T47D (cell line): Measurements from ENCODE around the gene VPS51.

Experiments used
- DNase-seq, 2 experiments: peaks; one replicate each; pipeline versions ENCODE4 v3.0.0 to v3.0.0-alpha.2; 2011 to 2012; ENCODE audit warnings: low read depth in 1 of 2, low spot score in 1 of 2
- JUND ChIP-seq: IDR thresholded peaks from 2 replicates; pipeline ENCODE4 v1.6.1; 2012; ENCODE audit warnings: low read depth
- in situ Hi-C: cut with HindIII; loops from 2 replicates; pipeline ENCODE4 v1.10.0; 2016; ENCODE audit warnings: low sequenced_read_pairs, low pct_unique_long_range_greater_than_20kb

Gene VPS51

GRCh38 chr11:65095974-65096806 lies at the start of gene VPS51:
Gene VPS51 (plus strand): TSS chr11:65096214. CDS start chr11:65096251, 37 bp downstream.
- no peak for TF ChIP-seq JUND
- in situ Hi-C loops: no loop called here
- DNase-seq: peak; percentile 91 to 96

GRCh38 chr11:65047581-65048422 lies 48.2 kb upstream of the VPS51 start:
- TF ChIP-seq JUND: no peak
- DNase-seq: no peak
- in situ Hi-C loops: no loop called here

DNA sequence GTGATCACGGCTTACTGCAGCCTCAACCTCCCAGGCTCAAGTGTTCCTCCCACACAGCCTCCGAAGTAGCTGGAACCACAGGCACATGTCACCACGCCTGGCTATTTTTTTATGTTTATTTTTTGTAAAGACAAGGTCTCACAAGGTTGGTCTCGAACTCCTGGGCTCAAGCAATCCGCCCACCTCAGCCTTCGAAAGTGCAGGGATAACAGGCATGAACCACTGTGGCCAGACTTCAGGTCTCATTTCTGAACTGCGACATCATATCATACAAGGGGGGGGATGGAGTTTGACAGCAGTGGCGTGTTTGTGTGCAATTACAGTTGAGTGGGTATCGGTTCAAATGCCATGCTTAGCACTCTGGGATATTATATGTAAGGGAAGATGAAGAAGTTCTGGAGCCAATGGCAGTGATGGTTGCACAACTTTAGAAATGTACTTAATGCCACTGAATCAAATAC lies 44.6 kb upstream of the VPS51 start:
- DNase-seq: no peak
- in situ Hi-C loops: no loop called here
- no peak for TF ChIP-seq JUND

- no peak for DNase-seq
- in situ Hi-C loops: no loop called here
Measured at GRCh38 chr11:65053827-65054508, 42.0 kb upstream of the VPS51 start.

DNA sequence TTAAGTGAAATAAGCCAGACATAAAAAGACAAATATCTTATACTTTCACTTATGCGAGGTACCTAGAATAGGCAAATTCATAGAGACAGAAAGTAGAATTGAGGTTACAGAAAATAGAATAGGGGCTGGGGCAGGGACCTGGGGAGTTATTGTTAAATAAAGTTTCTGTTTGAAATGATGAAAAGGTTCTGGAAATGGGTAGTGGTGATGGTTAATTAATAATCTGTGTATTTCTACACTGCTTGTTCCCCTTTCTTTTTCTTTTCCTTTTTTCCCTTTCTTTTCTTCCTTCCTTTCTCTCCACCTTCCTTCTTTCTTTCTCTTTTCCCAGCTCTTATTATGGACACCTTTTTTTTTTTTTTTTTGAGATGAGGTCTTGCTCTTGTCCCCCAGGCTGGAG lies 40.5 kb upstream of the VPS51 start:
- TF ChIP-seq JUND: no peak
- in situ Hi-C loops: no loop called here
- no peak for DNase-seq

More at GRCh38 chr11:65053827-65054508, 42.0 kb upstream of the VPS51 start:
- TF ChIP-seq JUND: no peak

GRCh38 chr11:65056999-65057398 lies 39.0 kb upstream of the VPS51 start:
- DNase-seq: no peak
- TF ChIP-seq JUND: no peak
- in situ Hi-C loops: no loop called here

DNA sequence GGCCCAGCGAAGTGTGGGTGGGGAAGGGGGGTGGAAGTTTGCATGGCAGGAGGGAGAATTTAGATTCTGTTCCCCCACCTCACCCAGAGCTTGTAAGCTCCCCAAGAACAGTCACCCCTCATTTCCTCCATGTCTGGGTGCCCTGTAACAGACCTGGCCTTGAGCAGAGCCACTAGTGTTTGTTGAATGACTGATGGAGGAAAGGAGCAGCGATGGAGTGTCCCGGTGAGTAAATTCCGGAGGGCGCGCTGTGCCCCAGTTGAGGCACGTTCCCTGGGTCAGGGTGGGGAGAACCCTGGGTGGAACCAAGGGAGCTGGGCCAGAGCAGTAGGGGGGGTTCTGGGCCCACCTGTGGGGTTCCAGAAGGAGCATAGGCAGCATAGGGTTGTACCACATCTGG lies 38.5 kb upstream of the VPS51 start:
- DNase-seq: no peak
- in situ Hi-C loops: no loop called here
- TF ChIP-seq JUND: no peak

GRCh38 chr11:65058012-65058411 lies 38.0 kb upstream of the VPS51 start:
- no peak for TF ChIP-seq JUND
- in situ Hi-C loops: no loop called here
- no peak for DNase-seq

DNA sequence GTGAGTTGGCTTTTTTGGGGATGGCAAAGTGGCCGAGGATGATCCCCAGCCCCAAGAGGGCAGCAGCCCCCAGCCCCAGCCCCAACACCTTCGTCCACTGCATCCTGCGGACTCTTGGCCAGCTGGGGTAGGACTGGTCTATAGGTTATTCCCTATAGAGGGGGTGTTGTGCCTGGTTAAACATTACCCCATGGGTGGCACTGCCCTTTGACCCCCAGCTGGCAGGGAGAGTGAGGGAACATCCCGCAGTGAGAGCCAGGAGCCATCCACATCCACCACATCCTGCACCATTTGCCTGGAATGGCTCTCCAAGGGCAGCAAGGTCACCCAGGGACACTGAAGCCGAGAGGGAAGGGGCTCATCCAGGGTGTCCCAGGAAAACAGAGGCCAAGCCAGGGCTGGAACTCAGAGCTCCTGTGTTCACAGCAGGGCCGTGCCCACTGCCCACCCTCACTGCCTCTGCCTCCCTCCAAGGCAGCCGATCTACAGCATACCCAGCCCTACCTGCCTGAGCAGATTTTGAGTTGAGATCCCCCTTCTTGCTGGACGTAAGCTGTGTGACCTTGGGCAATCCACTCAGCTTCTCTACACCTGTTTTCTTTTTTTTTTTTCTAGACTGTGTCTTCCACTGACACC lies 37.5 kb upstream of the VPS51 start, which contains the start of gene NAALADL1:
Gene NAALADL1 (minus strand): TSS at position 135 of the 636 bp plus-strand sequence. CDS start 32 bp downstream, at position 103.
- no peak for TF ChIP-seq JUND
- no peak for DNase-seq
- in situ Hi-C loops: no loop called here

GRCh38 chr11:65059523-65059922 lies 36.5 kb upstream of the VPS51 start:
- no peak for DNase-seq
- in situ Hi-C loops: no loop called here
- no peak for TF ChIP-seq JUND

DNA sequence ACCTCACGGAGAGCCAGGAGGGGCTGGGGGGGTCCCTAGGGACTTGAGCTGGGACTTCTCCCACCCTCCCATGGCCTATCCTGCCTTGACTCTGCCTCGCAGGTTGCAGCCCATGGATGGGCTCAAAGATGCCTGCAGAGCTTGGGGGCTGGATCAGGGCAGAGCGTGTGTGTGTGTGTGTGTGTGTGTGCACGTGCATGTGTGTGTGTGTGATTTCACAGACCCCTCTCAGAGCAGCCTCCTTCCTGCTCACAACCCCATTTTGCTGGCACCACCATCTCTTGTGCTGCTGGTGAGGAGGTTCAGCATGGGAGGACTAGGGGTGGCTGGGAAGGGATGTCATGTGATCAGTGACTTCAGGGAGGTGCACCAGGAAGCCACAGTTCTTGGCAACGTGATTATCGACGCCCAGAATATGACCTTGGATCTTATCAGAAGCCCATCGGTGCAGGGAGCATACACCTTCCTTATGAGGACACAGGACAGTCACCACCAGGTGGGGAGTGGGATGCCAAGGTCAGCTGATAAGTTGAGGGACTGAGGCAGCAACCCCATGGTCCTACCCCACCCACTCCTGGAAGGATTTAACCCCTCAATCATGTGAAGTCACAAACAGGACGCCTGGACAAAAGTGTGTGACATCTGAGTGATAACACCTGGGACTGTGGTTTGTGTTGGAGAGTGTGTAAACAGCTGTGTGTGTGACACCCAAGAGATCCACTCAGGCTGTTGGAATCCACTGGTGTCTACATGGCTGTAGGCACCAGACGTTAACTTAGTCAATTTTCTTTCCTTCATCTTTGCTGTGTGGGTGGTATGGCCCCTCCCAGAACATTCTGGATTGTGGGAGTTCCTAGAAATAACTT lies 35.8 kb upstream of the VPS51 start:
- DNase-seq: no peak
- no peak for TF ChIP-seq JUND
- in situ Hi-C loops: no loop called here
